Body of pancreas (tissue), 4 donors: ENCODE data around the gene TMC5.

Experiments used
- POLR2A ChIP-seq, 3 donors: fragments of 450-650 bp; IDR thresholded peaks; one replicate each; pipeline ENCODE4 v1.6.1; 2016; ENCODE audit warnings: antibody characterized with exemption in 3 of 3, mild to moderate bottlenecking in 2 of 3
- TF ChIP-seq, protein P1 (sequence below), 7 experiments: fragments of 450-650 bp in 4 of 7; fragments of 200-600 bp in 3 of 7; sonication (generic) in 3 of 7; IDR thresholded peaks; one replicate each; pipeline ENCODE4 v1.5.1; 2016 to 2019; ENCODE audit warnings: antibody characterized with exemption in 7 of 7

DNA sequence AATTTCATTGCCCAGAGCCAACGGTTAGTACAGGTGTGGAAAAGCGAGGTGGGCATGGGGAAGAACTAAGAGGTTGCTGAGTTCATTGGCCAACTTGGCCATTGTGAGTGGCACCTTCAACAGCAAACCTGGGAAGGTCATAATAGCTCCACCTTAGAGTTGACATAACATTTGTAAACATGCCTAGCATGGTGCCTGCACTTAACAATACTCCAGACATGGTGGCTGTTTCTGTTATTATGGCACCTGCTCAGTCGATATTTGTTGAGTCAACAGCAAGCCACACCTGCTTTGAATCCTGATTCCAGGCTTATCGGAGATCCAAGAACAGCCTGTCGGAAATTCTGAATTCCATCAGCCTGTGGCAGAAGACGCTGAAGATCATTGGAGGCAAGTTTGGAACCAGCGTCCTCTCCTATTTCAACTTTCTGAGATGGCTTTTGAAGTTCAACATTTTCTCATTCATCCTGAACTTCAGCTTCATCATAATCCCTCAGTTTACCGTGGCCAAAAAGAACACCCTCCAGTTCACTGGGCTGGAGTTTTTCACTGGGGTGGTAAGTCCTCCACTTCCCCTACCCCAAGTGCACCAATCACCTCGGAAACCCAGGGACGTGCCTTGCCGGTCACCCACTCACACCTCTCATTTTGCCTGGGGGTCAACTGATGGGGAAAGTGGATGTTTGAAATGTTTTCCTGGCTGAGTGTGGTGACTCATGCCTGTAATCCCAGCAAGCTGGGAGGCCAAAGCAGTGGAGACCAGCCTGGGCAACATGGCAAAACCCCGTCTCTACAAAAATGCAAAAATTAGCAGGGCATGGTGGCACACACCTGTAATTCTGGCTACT lies 46.0 kb downstream of the TMC5 start:
- TF ChIP-seq, protein P1, sequence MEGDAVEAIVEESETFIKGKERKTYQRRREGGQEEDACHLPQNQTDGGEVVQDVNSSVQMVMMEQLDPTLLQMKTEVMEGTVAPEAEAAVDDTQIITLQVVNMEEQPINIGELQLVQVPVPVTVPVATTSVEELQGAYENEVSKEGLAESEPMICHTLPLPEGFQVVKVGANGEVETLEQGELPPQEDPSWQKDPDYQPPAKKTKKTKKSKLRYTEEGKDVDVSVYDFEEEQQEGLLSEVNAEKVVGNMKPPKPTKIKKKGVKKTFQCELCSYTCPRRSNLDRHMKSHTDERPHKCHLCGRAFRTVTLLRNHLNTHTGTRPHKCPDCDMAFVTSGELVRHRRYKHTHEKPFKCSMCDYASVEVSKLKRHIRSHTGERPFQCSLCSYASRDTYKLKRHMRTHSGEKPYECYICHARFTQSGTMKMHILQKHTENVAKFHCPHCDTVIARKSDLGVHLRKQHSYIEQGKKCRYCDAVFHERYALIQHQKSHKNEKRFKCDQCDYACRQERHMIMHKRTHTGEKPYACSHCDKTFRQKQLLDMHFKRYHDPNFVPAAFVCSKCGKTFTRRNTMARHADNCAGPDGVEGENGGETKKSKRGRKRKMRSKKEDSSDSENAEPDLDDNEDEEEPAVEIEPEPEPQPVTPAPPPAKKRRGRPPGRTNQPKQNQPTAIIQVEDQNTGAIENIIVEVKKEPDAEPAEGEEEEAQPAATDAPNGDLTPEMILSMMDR (IDR thresholded peaks at IDR 0.05) = no peak
- TF ChIP-seq POLR2A (IDR thresholded peaks at IDR 0.05) = no peak
